HG03060 (cell line): ENCODE data around the gene SORCS1.
"Not testable (repeated sequence)": the region's sequence is repeated elsewhere in the genome, so short reads cannot be mapped to it uniquely, and the experiment has no call there.

Experiments
- ATAC-seq: cut with Tn5 transposase; IDR thresholded peaks from one replicate; pipeline ENCODE4 v1.9.1; 2021; ENCODE audit warnings: low read depth, moderate number of reproducible peaks; ENCODE audit not compliant: unreplicated experiment

Gene SORCS1

DNA sequence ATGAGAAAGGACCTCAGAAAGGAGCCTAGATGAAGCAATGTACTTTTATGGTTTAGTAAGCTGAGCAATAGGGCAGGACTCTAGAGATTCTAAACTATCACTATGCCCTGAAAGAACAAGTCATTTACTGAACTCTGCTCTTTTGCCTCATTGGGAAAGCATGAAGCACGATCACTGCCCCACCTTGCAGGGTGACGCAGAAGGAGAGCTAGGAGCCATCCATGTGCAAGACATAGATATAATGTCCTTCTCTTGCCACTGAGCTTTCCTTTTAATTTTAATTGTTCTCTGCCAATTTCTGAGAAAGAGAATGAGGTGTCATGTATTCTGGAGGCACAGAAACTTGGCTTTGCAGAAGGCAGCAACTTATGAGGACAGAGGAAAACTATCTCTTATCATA is 108.3 kb downstream of the SORCS1 start:
- no peak for ATAC-seq

DNA sequence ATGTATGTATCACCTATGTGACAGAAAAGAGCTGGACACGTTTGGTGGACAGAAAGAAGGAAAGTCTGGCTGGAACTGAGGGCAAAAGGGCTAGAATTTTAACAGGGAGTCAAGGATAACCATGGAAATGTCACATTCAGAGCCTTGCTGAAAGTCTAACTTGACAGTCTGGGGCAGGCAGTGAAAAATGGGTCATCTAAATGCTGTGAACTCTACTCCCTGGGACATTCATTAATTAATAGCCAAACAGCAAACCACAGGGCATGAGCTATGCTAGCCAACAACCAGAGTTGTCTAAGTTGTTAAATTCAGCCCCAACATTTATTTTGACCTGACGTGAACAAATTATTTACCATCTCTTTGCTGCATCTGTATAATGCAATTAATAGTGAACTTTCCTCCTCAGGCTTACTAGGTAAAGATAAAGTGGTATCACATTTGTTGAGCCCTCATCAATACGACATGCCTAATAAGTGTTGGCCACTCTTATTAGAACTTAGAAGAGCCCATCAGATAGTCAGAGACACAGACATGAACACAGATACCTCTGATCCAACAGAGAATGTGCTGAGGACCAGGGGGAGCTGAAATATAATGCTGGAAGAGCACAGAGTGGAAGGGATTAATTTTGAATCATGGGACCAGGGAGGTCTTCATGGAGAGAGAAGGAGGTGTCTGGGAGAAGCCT is 109.9 kb downstream of the SORCS1 start:
- ATAC-seq, result no peak

DNA sequence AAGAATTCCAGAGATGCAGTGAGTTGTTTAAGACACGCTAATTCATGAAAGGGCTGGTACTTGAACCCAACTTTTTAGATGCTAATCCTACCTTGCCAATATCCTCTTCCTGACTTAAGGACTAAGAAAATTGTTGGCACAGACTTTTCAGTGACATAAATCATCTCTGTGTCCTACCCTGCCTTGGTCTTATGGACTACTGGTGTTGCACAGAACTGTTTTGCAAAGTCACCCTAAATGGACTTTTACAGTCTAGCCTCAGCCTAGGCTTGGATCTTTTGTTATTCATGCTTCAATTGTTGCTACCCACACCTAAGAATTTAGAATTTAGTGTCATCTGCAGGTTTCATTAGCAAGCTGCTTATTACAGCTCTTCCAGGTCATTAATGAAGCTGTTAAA is 112.7 kb downstream of the SORCS1 start:
- ATAC-seq, result no peak

DNA sequence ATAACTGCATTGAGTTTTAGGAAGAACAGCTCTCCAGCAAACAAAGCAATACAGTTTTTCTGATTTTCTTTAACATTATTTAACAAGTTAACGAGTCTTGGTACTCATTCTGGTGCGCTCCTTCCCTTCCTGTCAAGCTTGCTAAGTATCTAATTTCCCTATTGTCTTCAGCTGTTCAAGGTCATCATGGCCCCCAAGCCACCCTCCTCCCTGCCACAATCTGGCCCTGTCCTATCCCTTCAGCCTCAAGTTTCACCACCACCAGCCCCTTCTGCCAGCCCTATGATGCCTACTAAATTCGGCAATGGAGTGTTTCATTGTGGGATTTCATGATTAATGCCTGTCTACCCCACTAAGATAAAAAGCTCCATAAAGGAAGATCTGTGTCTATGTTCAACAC is 121.0 kb downstream of the SORCS1 start:
- no peak for ATAC-seq

DNA sequence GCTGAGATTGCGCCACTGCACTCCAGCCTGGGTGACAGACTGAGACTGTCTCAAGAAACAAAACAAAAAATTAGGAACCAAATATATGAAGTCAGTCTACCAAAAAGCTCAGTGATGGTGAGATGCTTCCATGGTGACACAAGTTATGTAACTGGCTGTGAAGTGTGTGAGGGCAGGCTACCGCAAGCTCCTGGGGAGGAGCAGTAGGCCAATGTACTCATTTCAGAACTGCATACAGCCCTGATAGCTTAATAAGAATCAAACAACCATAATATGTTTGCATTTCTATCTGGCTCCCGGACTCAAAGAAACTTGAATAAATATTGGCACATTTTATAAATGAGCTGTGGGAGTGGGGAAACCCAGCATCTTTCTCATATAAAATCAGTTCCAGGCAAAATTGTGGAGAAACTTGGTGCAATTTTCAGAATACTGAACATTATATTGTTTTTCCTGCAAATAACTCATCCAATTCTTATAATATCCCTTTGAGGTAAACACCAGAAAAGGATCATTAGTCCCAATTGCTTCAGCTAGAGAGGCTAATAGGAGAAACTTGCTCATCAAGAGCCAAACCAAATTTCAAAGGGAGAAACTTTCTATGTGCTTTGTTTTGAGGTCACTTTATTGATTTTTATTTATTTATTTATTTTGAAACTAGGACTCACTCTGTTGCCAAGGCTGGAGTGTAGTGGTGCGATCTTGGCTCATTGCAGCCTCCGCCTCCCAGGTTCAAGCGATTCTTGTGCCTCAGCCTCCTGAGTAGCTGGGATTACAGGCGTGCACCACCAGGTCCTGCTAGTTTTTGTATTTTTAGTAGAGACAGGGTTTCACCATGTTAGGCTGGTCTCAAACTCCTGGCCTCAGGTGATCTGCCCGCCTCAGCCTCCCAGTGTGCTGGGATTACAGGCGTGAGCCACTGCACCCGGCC is 127.0 kb downstream of the SORCS1 start:
- no peak for ATAC-seq

DNA sequence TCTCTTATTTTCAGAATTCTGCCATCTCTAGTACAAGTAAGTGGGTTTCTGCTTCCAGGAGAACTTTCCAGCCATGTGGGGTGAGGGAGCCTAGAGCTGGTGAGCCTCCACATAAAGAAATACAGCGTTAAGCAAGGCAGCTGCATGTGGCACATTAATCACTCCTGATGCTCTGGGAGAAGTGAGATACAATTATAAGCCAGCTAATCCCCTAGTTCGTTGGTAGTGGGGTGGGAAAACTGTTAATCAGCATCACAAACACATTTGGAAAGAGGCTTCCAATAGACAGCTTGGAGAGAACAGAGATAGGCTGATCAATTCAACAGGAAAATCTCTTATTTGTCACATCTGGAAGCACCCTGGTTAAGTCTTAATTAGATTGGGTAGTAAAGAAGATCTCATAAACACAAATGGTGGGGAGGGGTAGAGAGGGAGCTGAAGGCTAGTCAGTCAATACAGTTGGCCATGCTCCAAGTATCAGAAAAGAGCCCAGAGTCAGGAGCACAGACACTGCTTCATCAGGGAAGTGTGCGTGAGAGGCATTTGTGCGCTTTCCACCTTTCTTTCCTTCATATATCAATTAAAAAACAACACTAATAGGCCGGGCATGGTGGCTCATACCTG is 130.6 kb downstream of the SORCS1 start:
- no peak for ATAC-seq

DNA sequence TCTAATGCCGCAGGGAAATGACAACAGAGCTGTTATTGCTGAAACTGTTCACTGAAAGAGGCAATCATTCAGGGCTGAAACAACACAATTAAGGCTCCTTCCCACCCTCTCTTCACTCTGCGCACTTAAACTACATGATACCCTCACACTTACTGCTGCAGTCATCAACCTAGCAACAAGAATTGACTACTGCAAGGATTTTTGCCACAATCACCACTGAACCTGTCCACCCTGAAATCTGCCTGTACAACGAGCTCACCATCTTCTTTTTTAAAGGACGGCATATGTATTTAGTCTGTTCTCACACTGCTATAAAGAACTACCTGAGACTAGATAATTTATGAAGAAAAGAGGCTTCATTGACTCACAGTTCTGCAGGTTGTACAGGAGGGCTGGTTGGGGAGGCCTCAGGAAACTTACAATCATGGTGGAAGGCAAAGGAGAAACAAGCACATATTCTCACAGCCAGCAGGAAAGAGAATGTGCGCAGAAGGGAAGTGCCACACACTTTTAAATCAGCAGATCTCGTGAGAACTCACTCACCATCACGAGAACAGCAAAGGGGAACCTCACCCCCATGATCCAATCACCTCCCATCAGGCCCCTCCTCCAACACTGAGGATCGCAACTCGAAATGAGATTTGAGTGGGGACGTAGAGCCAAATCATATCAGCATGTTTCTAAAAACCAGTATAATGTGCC is 131.7 kb downstream of the SORCS1 start:
- ATAC-seq, result no peak

DNA sequence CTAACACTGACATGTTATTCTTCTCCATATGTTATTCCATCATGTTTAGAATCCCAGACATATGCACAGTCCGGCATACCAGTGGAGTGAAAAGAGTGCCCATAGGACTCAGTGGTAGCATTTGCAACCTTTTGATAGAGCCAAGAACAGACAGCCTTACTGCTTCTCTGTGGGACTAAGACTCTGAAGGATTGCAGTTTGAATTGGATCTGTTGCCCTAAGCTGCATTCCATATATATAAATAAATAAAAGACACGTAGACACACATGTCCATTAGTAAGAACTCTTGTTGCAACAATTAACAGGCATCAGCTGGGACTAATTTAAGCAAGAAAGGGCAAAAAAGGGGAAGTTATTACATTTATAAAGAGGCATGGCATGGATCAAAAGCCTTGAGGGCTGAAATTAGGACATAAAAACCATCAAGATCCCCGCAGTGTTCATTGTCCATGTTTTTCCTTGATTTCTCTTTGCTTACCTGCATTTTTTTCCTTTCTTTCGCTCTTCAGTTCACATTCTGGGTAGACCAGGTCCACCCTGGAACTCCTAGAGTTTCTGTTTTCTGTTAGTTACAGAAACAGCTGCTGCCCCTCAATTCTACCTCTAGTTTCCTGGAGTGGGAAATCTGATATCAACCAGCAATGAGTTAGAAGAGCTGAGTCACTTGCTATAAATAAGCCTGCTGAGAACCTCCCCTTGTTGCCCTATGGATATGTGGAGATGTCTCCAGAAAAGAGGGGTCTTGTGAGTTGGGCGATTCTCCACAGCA is 132.4 kb downstream of the SORCS1 start:
- no peak for ATAC-seq

DNA sequence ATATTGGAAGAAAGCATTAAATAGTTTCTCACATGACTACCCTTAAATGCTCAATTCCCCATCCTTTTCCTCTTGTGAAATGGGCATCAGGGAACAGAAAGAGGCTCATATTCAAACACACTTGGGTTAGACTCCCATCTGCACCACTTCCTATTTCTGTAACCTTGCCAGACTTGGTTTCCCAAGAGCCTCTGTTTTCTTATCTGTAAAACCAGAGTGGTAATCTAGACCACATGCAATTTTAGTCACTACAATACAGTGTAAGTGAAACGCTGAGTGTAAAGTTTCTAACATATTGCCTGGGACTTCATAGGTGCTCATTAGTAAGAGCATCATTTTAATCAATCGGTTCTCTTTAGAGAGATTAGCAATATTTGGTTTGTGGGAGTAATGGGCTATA is 136.3 kb downstream of the SORCS1 start:
- no peak for ATAC-seq

DNA sequence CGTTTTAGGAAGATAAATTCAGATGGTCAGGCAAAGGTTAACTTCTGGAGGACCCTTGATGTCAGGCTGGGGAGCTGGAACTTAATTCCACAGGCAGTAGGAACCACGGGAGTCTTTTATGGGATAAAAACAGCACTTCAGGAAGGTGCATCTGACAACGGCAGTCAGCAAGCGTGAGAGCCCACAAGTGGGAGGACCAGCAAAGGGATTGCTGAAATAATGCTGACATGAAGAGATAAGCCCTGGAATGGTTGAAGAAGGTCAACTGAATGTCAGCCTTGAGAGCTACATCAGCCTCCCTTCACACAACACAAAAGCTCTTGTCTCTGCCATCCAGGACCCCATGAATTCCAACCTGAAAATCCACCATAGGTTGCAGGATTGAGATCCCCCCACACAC is 138.8 kb downstream of the SORCS1 start:
- no peak for ATAC-seq

DNA sequence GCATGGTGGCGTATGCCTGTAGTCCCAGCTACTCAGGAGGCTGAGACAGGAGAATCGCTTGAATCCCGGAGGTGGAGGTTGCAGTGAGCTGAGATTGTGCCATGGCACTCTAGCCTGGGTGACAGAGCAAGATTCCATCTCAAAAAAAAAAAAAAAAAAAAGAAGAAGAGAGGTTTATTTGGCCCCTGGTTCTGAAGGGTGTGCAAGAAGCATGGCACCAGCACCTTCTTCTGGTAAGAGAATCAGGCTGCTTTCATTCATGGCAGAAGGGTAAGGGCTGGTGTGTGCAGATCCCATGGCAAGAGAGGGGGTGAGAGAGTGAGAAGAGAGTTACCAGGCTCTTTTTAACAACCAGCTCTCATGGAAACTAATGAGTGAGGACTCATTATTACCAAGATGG is 140.5 kb downstream of the SORCS1 start:
- ATAC-seq, result not testable (repeated sequence)

DNA sequence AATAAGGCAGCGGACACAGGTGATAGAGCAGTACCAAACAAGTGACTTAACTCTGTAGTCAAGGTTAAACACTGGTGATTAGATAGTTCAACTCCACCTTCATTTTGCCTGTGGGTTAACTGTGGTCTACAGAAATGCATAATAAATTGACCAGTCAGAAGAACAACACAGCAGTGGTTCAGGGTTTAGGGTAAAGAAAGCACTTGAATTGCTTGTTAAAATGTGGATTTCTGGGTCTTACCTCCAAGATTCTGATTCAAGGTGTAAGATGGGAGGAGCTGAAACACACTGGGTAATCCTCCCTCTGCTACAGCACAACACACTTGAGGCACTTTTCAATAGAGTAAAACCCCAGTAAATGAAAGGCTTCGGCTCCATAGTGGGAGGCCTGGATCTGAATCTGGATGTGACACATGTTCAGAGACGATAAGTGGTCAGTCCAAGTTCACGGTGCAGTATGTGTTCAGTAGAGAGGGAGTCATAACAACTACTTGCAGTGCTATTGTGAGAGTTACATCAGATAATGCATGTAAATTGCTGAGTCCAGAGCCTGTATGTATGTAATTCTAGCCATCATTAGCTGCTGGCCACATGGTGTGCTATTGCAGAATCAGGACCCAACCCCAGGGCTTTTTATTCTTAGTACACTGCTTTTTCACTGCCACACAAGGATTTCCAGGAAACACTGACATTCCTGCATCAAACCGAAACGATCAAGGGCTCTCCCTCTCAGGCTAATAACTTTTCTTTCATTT is 141.7 kb downstream of the SORCS1 start:
- no peak for ATAC-seq

DNA sequence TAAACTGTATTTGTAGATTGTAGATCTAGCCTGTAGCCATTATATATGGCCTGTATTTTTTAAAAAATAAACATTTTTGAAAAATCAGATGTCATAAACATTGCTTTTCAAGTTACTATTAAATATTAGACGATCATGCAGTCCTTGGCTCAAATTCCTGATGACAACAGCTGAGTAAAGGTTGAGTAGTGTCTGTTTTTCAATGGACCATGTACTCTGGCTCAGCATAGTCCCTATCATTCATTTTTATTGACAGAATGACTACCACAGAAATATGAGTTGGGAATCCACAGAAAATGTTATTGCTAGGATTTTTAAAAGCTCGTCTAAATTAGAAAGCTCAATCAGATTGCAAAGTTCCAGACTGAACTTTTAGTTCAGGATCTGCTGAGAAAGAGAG is 145.4 kb downstream of the SORCS1 start:
- no peak for ATAC-seq

DNA sequence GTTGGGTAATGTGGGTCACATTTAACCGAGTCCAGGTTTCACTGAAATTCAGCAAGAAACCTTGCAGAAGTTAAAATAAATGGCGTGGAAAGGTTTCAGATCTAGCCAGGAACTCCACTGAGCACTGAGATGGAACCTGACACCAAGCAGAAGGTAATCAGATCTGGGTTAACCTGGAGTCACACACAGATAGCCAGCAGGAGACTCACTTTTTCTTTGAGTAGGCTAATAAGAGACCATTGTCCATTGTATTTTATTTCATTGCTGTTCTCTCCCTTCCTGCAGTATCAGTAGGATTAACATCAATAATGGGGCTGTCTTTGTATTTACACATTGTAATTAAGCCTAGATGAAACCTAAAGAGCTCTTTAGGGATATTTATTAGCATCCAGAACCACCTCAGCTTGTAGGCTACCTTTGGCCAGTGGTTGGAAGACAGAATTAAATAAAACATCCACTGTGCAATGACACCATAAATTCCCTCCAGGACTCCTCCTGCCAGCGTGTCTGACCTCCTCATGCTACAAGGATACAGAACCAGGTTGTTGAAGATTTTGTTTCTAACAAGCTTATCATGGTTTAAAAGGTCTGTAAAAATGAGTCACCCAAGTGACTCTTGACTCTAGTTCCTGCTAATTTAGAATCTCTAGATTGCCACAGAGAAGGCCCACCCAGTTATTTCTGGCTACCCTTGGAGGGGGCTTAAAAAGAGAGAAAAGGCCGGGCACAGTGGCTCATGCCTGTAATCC is 151.1 kb downstream of the SORCS1 start:
- no peak for ATAC-seq

DNA sequence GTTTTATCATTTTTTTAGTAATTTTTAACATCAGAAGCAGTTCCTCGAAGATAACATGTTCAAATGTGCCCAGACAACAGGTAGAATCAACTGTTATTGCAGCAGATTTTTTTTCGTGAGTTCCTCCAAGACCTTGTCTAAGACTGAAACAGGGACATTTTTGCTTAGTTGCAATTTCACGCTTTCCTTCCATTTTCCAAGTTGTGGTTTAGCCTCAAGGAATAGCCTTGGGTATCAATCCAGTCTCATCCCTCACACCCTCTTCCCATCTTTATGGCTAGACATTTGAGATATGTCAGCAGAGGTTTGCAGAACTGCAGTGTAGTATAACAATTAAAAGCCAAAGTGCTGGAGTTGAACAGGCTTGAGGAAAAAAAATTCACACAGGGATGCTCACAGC is 152.5 kb downstream of the SORCS1 start:
- ATAC-seq, result no peak

DNA sequence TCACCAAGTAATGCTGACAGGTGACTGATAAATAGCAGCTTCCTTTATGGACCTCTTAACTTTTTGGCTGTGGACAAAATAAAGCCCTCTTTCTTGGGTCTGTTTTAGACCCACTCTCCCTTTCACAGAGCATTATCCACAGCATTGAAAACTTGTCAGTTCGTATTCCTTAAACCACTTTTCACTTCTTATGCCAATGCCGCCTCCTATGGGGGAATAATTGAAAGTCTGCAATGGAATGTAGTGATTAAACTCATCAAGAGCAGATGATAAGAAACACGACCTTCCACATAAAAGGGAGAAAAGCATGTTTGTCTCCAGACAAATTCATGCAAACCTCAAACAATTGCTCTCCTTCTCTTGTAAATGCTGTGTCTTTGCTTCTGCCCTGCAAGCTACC is 153.4 kb downstream of the SORCS1 start:
- no peak for ATAC-seq

DNA sequence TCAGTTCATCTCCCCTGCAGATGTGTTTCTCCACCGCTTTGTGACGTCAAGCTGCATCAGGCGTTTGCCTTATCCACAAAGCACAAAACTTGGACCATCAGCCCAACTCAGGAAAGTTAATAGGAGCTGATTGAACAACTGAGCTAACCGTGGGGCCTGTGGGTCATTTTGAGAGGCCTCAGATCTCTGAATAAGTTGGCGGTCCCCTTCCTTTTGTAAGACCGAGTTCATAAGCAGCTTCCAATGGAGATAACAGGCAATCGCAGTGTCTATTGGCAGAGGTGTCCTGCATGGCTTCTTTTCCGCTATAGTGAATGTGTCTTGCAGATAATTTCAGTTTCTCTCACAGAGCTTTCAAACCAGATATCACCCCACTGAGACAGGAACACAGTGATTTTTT is 154.0 kb downstream of the SORCS1 start:
- no peak for ATAC-seq

DNA sequence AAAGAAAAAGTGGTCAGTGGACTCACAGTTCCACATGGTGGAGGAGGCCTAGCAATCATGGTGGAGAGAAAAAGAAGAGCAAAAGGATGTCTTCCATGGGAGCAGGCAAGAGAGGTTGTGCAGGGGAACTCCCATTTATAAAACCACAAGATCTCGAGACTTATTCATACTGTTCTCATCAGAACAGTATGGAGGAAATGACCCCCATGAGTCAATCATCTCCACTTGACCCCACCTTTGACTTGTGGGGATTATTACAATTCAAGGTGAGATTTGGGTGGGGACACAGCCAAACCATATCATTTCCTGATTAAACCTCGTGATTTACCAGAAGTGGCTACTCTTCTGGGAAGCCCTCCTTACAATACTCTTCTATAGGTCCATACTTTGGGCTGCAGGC is 160.1 kb downstream of the SORCS1 start:
- ATAC-seq, result no peak

DNA sequence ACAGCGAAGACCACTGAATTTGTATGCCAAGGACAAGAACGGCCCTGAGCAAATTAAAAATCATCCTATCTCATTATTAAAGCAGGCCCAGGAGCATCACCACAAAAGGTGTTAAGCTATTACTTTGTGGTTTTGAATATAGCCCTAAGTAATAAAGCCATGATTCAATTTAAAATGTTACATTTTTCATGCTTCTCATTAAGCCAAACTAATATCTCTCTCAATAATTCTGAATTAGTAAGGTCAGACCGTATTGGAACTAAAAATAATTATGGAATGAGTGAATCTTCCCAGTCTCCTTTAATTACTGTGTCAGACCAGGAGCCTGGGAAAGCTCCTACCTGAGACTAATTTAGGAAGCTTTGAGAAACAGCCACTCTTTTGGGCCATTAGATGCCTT is 162.4 kb downstream of the SORCS1 start:
- no peak for ATAC-seq
